HepG2 (cell line): ENCODE measurements around the gene BLVRB. TPM values are rescaled to one million over a fixed set of nuclear protein-coding genes. Genes with fewer than 3 reads are reported as not detected.
A peak's percentile ranks its signal among the peaks of the same experiment; 100 is the strongest.

Source experiments
- ZNF563 ChIP-seq: sonication (generic); formaldehyde crosslinking; IDR thresholded peaks from 2 replicates; pipeline ENCODE4 v1.8.0; 2022; ENCODE audit warnings: mild to moderate bottlenecking, moderate library complexity, missing genetic modification reagents
- ZNF646 ChIP-seq: sonication (generic); formaldehyde crosslinking; IDR thresholded peaks from 2 replicates; pipeline ENCODE4 v1.9.0; 2021; ENCODE audit warnings: mild to moderate bottlenecking, missing genetic modification reagents
- ZNF770 ChIP-seq: sonication (generic); formaldehyde crosslinking; IDR thresholded peaks from 2 replicates; pipeline ENCODE4 v1.5.0; 2020; ENCODE audit warnings: mild to moderate bottlenecking, missing genetic modification reagents
- polyA plus RNA-seq, 8 experiments: library from polyadenylated mRNA; depleted of rRNA in 3 of 8; stranded (reverse) in 7 of 8; unstranded in 1 of 8; fragments of >200 nt; fragmentation: Illumina TruSeq in 4 of 8; extraction: Trizol in 4 of 8; gene quantifications; 2 replicates each; pipeline versions ENCODE4 v1.2.1 to v1.2.3, GENCODE V29; 2011 to 2016; ENCODE audit warnings: low read depth in 4 of 8, missing spikeins in 1 of 8, mixed read lengths in 1 of 8; ENCODE audit not compliant: insufficient read depth in 1 of 8
- total RNA-seq, 5 experiments: library from RNA; depleted of rRNA; stranded (reverse); fragments of >200 nt; fragmentation: Illumina TruSeq; extraction: Trizol; gene quantifications; 2 replicates each; pipeline ENCODE4 v1.2.3, GENCODE V29; 2016; ENCODE audit warnings: low read depth in 1 of 5

The BLVRB gene
- total and polyA plus RNA-seq, 2 of the 13 experiments (the other 11 are each of a cell fraction or from before 2014, with no cell fraction given), result 25.9 to 51.4 TPM

GRCh38 chr19:40425450-40426287, 39.9 kb downstream of the BLVRB start, which contains the start of gene SERTAD1 (continued):
- TF ChIP-seq ZNF646 (peak; percentile 70; the same call in 1 of the 2 replicates), ZNF770 (CRISPR knock-in tag) (peak; percentile 67; the same call in 1 of the 2 replicates), ZNF563 (CRISPR knock-in tag) (peak; percentile 77)
